SK-N-SH (cell line): ENCODE measurements around the gene TMEM62. TPM values are rescaled to one million over a fixed set of nuclear protein-coding genes. Genes with fewer than 3 reads are reported as not detected.

Experiments
- CTCF ChIA-PET: fragments of 300-600, 350-600 bp; formaldehyde crosslinking; extraction: SDS; loops from one replicate; lab custom pipeline; 2021; lab: Yijun Ruan, JAX
- POLR2A ChIA-PET: fragments of 350-600 bp; sonication (Branson Sonifier 250); formaldehyde crosslinking; extraction: SDS; loops from one replicate; lab custom pipeline; 2020; ENCODE audit warnings: antibody characterized with exemption, inconsistent platforms; lab: Yijun Ruan, JAX
- DNase-seq: peaks from one replicate; pipeline ENCODE4 v3.0.0; 2012
- H2AFZ ChIP-seq: fragments of 200-600 bp; sonication (generic); 2 replicates; pipeline ENCODE4 v1.8.1; 2016; ENCODE audit warnings: antibody characterized with exemption, mild to moderate bottlenecking, low read depth
- H3F3A ChIP-seq: fragments of 200-600 bp; sonication (generic); replicated peaks from 2 replicates; pipeline ENCODE3; 2016; ENCODE audit warnings: antibody characterized with exemption, mild to moderate bottlenecking; ENCODE audit not compliant: insufficient read depth
- H3K27ac ChIP-seq, 2 experiments: fragments of 200-500 bp in 1 of 2; fragments of 200-600 bp in 1 of 2; sonication (Bioruptor generic) in 1 of 2; sonication (generic), shearing (Covaris generic) in 1 of 2; 2 replicates each; pipeline versions ENCODE4 v1.5.1 to v1.6.1; 2014 to 2016; ENCODE audit warnings: low read depth in 2 of 2, inconsistent platforms in 1 of 2, low read length in 1 of 2, mild to moderate bottlenecking in 1 of 2, mixed read lengths in 1 of 2
- H3K27me3 ChIP-seq: fragments of 200-600 bp; sonication (generic), shearing (Covaris generic); 2 replicates; pipeline ENCODE4 v1.6.1; 2016; ENCODE audit warnings: mixed run types; ENCODE audit not compliant: insufficient read depth
- H3K36me3 ChIP-seq, 2 experiments: fragments of 200-500 bp in 1 of 2; fragments of 200-600 bp in 1 of 2; sonication (Bioruptor generic) in 1 of 2; sonication (generic) in 1 of 2; replicated peaks in 1 of 2; 2 replicates each; pipeline versions ENCODE3 to v1.5.1; 2014 to 2016; ENCODE audit warnings: low read length in 1 of 2, mild to moderate bottlenecking in 1 of 2; ENCODE audit not compliant: insufficient read depth in 2 of 2, control insufficient read depth in 1 of 2
- H3K4me1 ChIP-seq, 2 experiments: fragments of 200-500 bp in 1 of 2; fragments of 200-600 bp in 1 of 2; sonication (Bioruptor generic) in 1 of 2; sonication (generic), shearing (Covaris generic) in 1 of 2; 2 replicates each; pipeline versions ENCODE4 v1.5.1 to v1.6.1; 2014 to 2016; ENCODE audit warnings: low read depth in 1 of 2, low read length in 1 of 2, mixed run types in 1 of 2; ENCODE audit not compliant: insufficient read depth in 2 of 2, control insufficient read depth in 1 of 2
- H3K4me2 ChIP-seq: fragments of 200-600 bp; sonication (generic), shearing (Covaris generic); 2 replicates; pipeline ENCODE4 v1.6.1; 2017; ENCODE audit warnings: mixed run types
- H3K4me3 ChIP-seq, 2 experiments: fragments of 200-500 bp in 1 of 2; fragments of 200-600 bp in 1 of 2; sonication (Bioruptor generic) in 1 of 2; sonication (generic), shearing (Covaris generic) in 1 of 2; 2 replicates each; pipeline versions ENCODE4 v1.5.1 to v1.8.1; 2014 to 2016; ENCODE audit warnings: low read depth in 2 of 2, inconsistent platforms in 1 of 2, low read length in 1 of 2, mild to moderate bottlenecking in 1 of 2, mixed read lengths in 1 of 2, moderate library complexity in 1 of 2
- H3K79me2 ChIP-seq: fragments of 200-600 bp; sonication (generic); 2 replicates; pipeline ENCODE4 v1.8.1; 2017; ENCODE audit warnings: mild to moderate bottlenecking; ENCODE audit not compliant: insufficient read depth
- H3K9ac ChIP-seq: fragments of 200-600 bp; sonication (generic); 2 replicates; pipeline ENCODE4 v1.6.1; 2017; ENCODE audit warnings: mixed run types
- H3K9me2 ChIP-seq: fragments of 200-600 bp; sonication (generic); 2 replicates; pipeline ENCODE4 v1.6.1; 2017; ENCODE audit warnings: mixed run types
- H3K9me3 ChIP-seq: fragments of 200-600 bp; sonication (generic); 2 replicates; pipeline ENCODE4 v1.6.1; 2017; ENCODE audit warnings: mixed run types, mild to moderate bottlenecking, moderate library complexity
- H4K20me1 ChIP-seq: fragments of 200-600 bp; sonication (generic); 2 replicates; pipeline ENCODE4 v1.6.1; 2017; ENCODE audit warnings: mild to moderate bottlenecking, mixed run types; ENCODE audit not compliant: insufficient read depth
- CTCF ChIP-seq: fragments of 200-600 bp; sonication (generic); IDR thresholded peaks from 2 replicates; pipeline ENCODE4 v1.6.1; 2017; ENCODE audit warnings: antibody characterized with exemption, mild to moderate bottlenecking, moderate library complexity
- FOSL2 ChIP-seq: IDR thresholded peaks from 2 replicates; pipeline ENCODE4 v1.4.0; 2012; ENCODE audit warnings: low read depth, mild to moderate bottlenecking, moderate library complexity, borderline replicate concordance
- FOXJ3 ChIP-seq: sonication (generic); formaldehyde crosslinking; IDR thresholded peaks from 2 replicates; pipeline ENCODE4 v1.5.1; 2020; ENCODE audit warnings: mild to moderate bottlenecking, missing genetic modification reagents
- GABPA ChIP-seq: IDR thresholded peaks from 2 replicates; pipeline ENCODE4 v1.4.0; 2012; ENCODE audit warnings: low read depth, mild to moderate bottlenecking
- JUND ChIP-seq: IDR thresholded peaks from 2 replicates; pipeline ENCODE4 v1.4.0; 2012
- MAX ChIP-seq: IDR thresholded peaks from 2 replicates; pipeline ENCODE4 v1.4.0; 2012; ENCODE audit warnings: low read depth
- MEF2A ChIP-seq: IDR thresholded peaks from 2 replicates; pipeline ENCODE4 v1.4.0; 2012; ENCODE audit warnings: low read depth, borderline replicate concordance
- MXI1 ChIP-seq: IDR thresholded peaks from 2 replicates; pipeline ENCODE4 v1.6.1; 2012; ENCODE audit warnings: mild to moderate bottlenecking, low read depth, low read length, improper control_type of control experiment
- NFIC ChIP-seq: IDR thresholded peaks from 2 replicates; pipeline ENCODE4 v1.4.0; 2012; ENCODE audit warnings: borderline replicate concordance
- POLR2AphosphoS5 ChIP-seq: IDR thresholded peaks from 2 replicates; pipeline ENCODE4 v1.6.1; 2012; ENCODE audit warnings: low read depth, low read length
- RCOR1 ChIP-seq: fragments of 150-350 bp; IDR thresholded peaks from 2 replicates; pipeline ENCODE4 v1.6.1; 2017; ENCODE audit warnings: antibody characterized with exemption, low read length
- REST ChIP-seq: IDR thresholded peaks from 2 replicates; pipeline ENCODE4 v1.6.1; 2012; ENCODE audit warnings: mild to moderate bottlenecking, low read depth, low read length, moderate library complexity
- SIN3A ChIP-seq: IDR thresholded peaks from 2 replicates; pipeline ENCODE4 v1.6.1; 2012; ENCODE audit warnings: low read depth, mild to moderate bottlenecking, low read length, moderate library complexity, borderline replicate concordance
- TAF1 ChIP-seq: IDR thresholded peaks from 2 replicates; pipeline ENCODE4 v1.6.1; 2012; ENCODE audit warnings: low read depth, mild to moderate bottlenecking, low read length, moderate library complexity, borderline replicate concordance
- USF2 ChIP-seq: fragments of 150-350 bp; IDR thresholded peaks from 2 replicates; pipeline ENCODE4 v1.6.1; 2017; ENCODE audit warnings: antibody characterized with exemption, low read length, low read depth, borderline replicate concordance
- YY1 ChIP-seq: IDR thresholded peaks from 2 replicates; pipeline ENCODE4 v1.4.0; 2012; ENCODE audit warnings: low read depth, mild to moderate bottlenecking
- ZBTB33 ChIP-seq: IDR thresholded peaks from 2 replicates; pipeline ENCODE4 v1.4.0; 2012; ENCODE audit warnings: low read depth, borderline replicate concordance
- WGBS: methylation state at CpG from one replicate; pipeline ENCODE4 v1.1.6; 2017; ENCODE audit warnings: low lambda C conversion rate; 5-methylcytosine and 5-hydroxymethylcytosine counted together
- polyA plus RNA-seq, 3 experiments: library from polyadenylated mRNA; depleted of rRNA; stranded (reverse); fragments of >200 nt; gene quantifications; 2 replicates each; pipeline ENCODE4 v1.2.3, GENCODE V29; 2012
- TF ChIP-seq, protein P1 (sequence below): IDR thresholded peaks from 2 replicates; pipeline ENCODE4; 2012

The TMEM62 gene
- polyA plus RNA-seq, 1 of the 3 experiments (the other 2 are of a cell fraction) = 3.3 TPM

GRCh38 chr15:43118286-43118685 is 15.1 kb upstream of the TMEM62 start:
- Histone ChIP-seq H3K36me3 (no peaks in the 10 kb centered on the region), H3K4me2 (no peak overlapping the region), H3K9me2 (no peaks in the 10 kb centered on the region), H3K27ac (no peak overlapping the region), H3K9me3 (no peaks in the 10 kb centered on the region)
- DNase-seq = no peak
- 16% methylated on average over 1 of the region's 1 CpG for WGBS
- TF ChIP-seq ZBTB33 (no peak), RCOR1 (no peak), NFIC (no peak), TAF1 (no peak), MAX (no peak), USF2 (no peak), POLR2AphosphoS5 (no peak), YY1 (no peak), MEF2A (no peak), FOSL2 (no peak), REST (no peak), CTCF (no peak), GABPA (no peak), MXI1 (no peak), SIN3A (no peak), JUND (no peak), FOXJ3 (no peak)
- TF ChIP-seq, protein P1, sequence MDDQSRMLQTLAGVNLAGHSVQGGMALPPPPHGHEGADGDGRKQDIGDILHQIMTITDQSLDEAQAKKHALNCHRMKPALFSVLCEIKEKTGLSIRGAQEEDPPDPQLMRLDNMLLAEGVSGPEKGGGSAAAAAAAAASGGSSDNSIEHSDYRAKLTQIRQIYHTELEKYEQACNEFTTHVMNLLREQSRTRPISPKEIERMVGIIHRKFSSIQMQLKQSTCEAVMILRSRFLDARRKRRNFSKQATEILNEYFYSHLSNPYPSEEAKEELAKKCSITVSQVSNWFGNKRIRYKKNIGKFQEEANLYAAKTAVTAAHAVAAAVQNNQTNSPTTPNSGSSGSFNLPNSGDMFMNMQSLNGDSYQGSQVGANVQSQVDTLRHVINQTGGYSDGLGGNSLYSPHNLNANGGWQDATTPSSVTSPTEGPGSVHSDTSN = no peak
- TF ChIP-seq, all 33 proteins: peak for 0
- Histone ChIP-seq H2AFZ (no peak overlapping the region), H3K4me1 (peaks cover 0 to 3% of the 10 kb centered on the region in 2 experiments; a peak in 1 of 4 replicates), H3K4me3 (no peak overlapping the region), H3K9ac (no peak overlapping the region), H3K27me3 (no peaks in the 10 kb centered on the region; the same call in 1 of the 2 replicates), H4K20me1 (no peaks in the 10 kb centered on the region), H3F3A (no peaks in the 10 kb centered on the region), H3K79me2 (no peaks in the 10 kb centered on the region)
- CTCF ChIA-PET = no interaction called here
- POLR2A ChIA-PET = no interaction called here
